Activated T-cell treated with anti-CD3 and anti-CD28 coated beads, Interleukin-2, amount 50 U/mL, for 48 hours (primary cell): Measurements from ENCODE around the gene LPIN1.
"Not testable (repeated sequence)": the region's sequence is repeated elsewhere in the genome, so short reads cannot be mapped to it uniquely, and the experiment has no call there.

Source experiments
- DNase-seq, 2 experiments: peaks; one replicate each; pipeline ENCODE4 v3.0.0-alpha.2; 2020

The LPIN1 gene

GRCh38 chr2:11715987-11716652, 30.3 kb upstream of the LPIN1 start:
- DNase-seq: no peak

GRCh38 chr2:11716689-11717321, 29.6 kb upstream of the LPIN1 start:
- no peak for DNase-seq

- DNase-seq: no peak
Observed at GRCh38 chr2:11717623-11718022, 28.8 kb upstream of the LPIN1 start.

- DNase-seq: no peak
Observed at GRCh38 chr2:11718606-11719005, 27.8 kb upstream of the LPIN1 start.

GRCh38 chr2:11719230-11719977, 27.0 kb upstream of the LPIN1 start:
- no peak for DNase-seq

- DNase-seq: no peak
Observed at GRCh38 chr2:11720752-11721151, 25.7 kb upstream of the LPIN1 start.

GRCh38 chr2:11722292-11723060, 24.0 kb upstream of the LPIN1 start:
- DNase-seq: no peak

GRCh38 chr2:11723061-11723371, 23.4 kb upstream of the LPIN1 start:
- no peak for DNase-seq

GRCh38 chr2:11724151-11724550, 22.3 kb upstream of the LPIN1 start:
- DNase-seq: no peak

- no peak for DNase-seq
Observed at GRCh38 chr2:11726384-11726783, 20.0 kb upstream of the LPIN1 start.

- DNase-seq: no peak
Observed at GRCh38 chr2:11729362-11730212, 16.8 kb upstream of the LPIN1 start.

GRCh38 chr2:11731214-11731984, 15.0 kb upstream of the LPIN1 start:
- DNase-seq: not testable (repeated sequence)

- DNase-seq: no peak
Observed at GRCh38 chr2:11732587-11732986, 13.8 kb upstream of the LPIN1 start.

GRCh38 chr2:11737852-11738251, 8.6 kb upstream of the LPIN1 start:
- not testable (repeated sequence) for DNase-seq

GRCh38 chr2:11738589-11739436, 7.6 kb upstream of the LPIN1 start:
- DNase-seq: peak; percentile 28 to 33

- no peak for DNase-seq
Observed at GRCh38 chr2:11740723-11741122, 5.7 kb upstream of the LPIN1 start.

- no peak for DNase-seq
Observed at GRCh38 chr2:11742317-11742701, 4.1 kb upstream of the LPIN1 start.

- DNase-seq: no peak
Observed at GRCh38 chr2:11742702-11743357, 3.6 kb upstream of the LPIN1 start.

- DNase-seq: no peak
Observed at GRCh38 chr2:11743366-11743765, 3.1 kb upstream of the LPIN1 start.
